ENCODE data around the gene ATP2A1. TPM values are rescaled to one million over a fixed set of nuclear protein-coding genes. Genes with fewer than 3 reads are reported as not detected.
"Not testable (repeated sequence)": the region's sequence is repeated elsewhere in the genome, so short reads cannot be mapped to it uniquely, and the experiment has no call there.

ATP2A1 gene
- total RNA-seq, 1 donor from 2014 or later = 64.1 TPM

GRCh38 chr16:28882551-28883160, 4.4 kb downstream of the ATP2A1 start:
- DNase-seq = no peak

- no peak for DNase-seq
Measured at GRCh38 chr16:28883221-28883996, 5.1 kb downstream of the ATP2A1 start.

DNA sequence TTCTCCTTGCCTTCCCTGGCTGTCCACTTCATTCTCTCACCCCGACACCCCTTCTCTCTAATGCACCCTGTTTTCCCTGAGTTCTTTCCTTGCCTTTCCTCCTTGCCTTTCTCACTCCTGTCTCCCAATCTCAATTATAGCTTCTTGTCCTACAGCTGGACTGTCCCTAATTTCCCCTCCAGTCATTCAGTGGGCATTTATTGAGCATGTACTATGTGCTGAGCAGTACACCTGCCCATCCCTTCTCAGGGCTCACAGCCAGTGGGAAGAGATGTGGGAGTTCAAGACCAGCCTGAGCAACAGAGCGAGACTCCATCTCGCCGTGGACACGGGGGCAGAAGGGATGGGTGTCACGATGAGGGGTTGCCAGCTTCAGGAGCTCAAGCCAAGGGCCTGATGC, 5.8 kb downstream of the ATP2A1 start:
- no peak for DNase-seq

GRCh38 chr16:28886945-28887344, 8.7 kb downstream of the ATP2A1 start:
- no peak for DNase-seq

GRCh38 chr16:28890355-28890754, 12.1 kb downstream of the ATP2A1 start:
- not testable (repeated sequence) for DNase-seq

GRCh38 chr16:28891964-28892890, 13.9 kb downstream of the ATP2A1 start:
- no peak for DNase-seq

DNA sequence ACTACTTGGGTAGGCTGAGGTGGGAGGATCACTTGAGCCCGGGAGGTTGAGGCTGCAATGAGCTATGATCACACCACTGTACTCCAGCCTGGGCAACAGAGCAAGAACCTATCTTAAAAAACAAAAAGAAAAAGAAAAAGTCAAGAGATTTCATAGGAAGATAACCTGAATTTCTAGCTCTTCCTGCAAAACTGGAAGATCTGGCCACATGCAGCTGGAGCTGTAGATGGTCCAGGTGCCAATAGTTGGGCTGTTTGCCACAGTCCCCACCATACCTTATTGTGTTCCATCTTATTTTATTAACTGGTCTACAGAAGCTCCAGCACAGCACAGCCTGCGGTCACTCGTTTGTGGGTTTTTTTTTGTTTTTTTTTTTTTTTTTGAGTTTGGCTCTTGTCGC, 15.0 kb downstream of the ATP2A1 start:
- no peak for DNase-seq

- no peak for DNase-seq
Measured at GRCh38 chr16:28895609-28896008, 17.3 kb downstream of the ATP2A1 start.

DNA sequence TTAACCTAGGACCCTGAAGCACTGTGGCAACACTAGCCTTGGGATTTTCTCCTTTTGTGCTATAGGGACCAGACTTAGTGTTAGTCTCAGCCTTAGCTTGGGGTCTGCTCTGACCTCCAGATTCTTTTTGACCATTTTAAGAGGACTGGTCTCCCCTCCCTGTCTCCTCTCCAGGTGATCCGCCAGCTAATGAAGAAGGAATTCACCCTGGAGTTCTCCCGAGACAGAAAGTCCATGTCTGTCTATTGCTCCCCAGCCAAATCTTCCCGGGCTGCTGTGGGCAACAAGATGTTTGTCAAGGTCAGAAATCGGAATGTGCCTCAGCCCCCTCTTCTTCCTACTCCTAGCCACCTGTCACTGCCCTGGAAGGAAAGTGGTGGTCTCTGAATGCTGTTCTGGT, 19.5 kb downstream of the ATP2A1 start:
- DNase-seq = no peak

DNA sequence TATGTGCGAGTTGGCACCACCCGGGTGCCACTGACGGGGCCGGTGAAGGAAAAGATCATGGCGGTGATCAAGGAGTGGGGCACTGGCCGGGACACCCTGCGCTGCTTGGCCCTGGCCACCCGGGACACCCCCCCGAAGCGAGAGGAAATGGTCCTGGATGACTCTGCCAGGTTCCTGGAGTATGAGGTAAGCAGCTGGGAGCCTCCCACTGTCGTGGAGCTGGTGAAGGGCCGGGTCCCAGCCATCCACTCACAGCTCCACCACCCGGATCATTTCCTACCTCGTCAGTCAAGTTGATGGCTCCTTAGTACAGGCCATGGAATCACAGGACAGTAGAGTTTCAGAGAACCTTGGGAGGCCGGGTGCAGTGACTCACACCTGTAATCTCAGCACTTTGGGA, 20.0 kb downstream of the ATP2A1 start:
- DNase-seq = no peak

DNA sequence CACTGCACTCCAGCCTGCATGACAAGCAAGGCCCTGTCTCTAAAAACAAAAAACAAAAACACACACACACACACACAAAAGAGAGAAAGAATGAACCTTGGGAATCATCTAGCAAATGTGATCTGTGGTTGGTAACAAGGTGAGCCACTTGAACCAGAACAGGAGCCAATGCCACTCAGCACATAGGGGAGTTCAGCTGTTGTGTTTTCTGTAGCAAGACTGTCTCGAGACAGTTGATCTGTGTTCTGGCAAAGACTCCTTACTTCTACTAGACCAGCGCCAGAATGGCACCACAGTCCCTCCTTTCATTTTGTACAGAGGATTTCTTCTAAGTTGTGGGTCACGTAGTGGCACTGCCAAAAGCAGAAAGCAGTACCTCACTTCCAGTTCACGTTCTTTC, 20.7 kb downstream of the ATP2A1 start:
- no peak for DNase-seq

- DNase-seq = no peak
Measured at GRCh38 chr16:28899882-28900590, 21.7 kb downstream of the ATP2A1 start.

GRCh38 chr16:28900601-28901000, 22.3 kb downstream of the ATP2A1 start:
- no peak for DNase-seq

DNA sequence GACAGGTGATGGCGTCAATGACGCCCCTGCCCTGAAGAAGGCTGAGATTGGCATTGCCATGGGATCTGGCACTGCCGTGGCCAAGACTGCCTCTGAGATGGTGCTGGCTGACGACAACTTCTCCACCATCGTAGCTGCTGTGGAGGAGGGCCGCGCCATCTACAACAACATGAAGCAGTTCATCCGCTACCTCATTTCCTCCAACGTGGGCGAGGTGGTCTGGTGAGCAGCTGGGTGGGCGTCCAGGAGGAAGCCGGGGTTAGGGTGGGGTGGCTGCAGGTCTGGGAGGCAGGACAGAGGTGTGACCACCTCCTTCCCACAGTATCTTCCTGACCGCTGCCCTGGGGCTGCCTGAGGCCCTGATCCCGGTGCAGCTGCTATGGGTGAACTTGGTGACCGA, 23.6 kb downstream of the ATP2A1 start:
- no peak for DNase-seq

DNA sequence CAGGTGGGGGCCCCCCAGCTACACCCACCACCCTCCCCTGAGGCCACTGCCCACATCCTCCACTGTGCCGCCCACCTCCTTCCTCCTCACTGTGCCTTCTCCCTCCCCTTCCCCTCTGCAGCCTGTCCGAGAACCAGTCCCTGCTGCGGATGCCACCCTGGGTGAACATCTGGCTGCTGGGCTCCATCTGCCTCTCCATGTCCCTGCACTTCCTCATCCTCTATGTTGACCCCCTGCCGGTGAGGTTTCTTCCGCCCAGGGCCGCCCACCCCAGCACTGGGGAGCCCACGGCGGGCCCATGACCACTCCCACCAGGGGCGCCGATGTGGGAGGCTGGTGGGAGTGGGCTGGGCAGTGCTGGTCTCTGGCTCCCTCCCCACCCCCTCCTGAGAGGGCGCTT, 24.6 kb downstream of the ATP2A1 start:
- no peak for DNase-seq

DNA sequence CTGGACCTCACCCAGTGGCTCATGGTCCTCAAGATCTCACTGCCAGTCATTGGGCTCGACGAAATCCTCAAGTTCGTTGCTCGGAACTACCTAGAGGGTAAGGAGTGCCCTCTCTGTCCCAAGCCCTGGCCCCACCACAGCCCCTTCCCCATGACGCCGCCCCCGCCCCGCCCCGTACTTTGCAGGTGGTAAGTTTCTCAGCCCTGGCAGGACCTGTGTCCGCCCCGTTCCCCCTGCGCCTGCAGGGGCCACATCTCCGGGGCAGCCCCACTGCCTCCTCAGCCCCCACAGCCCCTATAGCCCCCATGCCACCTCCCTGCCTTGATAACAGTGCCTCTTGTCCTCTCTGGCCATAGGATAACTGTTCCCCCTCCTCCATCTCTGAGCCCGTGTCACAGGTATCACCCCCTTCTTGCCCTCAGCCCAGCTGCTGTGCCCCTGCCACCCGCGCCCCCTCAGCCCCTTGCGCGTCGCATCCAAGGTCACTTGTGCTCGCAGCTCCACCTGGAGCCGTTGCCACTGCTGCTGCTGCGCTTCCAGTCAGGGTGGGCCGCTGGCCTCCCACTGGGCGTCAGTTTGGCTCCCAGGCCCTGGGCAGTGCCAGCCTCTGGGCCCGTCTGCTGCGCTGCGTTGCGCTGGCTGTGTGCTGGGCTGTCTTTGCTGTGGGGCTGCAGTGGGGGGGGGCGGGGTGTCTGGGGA, 25.2 kb downstream of the ATP2A1 start:
- no peak for DNase-seq

DNA sequence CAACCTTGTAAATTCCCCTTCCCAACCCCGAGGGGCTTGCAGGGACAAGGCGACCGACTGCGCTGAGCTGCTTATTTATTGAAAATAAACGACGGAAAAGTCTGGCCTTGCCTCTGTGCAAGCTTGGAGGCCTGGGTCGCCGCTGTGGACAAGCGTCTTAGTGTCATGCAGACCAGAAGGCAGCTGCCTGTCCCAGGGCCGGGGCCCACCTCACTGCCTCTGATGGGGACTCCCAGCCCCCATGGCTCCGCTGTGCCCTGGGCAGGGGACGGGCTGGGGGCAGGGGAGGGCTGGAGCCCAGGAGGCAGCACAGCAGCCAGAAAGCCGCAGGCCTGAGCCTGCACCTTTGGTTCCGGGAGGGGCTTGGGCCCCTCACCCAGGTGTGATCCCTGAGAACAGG, 26.1 kb downstream of the ATP2A1 start:
- DNase-seq = no peak

- DNase-seq = no peak
Measured at GRCh38 chr16:28904828-28905227, 26.5 kb downstream of the ATP2A1 start.

DNA sequence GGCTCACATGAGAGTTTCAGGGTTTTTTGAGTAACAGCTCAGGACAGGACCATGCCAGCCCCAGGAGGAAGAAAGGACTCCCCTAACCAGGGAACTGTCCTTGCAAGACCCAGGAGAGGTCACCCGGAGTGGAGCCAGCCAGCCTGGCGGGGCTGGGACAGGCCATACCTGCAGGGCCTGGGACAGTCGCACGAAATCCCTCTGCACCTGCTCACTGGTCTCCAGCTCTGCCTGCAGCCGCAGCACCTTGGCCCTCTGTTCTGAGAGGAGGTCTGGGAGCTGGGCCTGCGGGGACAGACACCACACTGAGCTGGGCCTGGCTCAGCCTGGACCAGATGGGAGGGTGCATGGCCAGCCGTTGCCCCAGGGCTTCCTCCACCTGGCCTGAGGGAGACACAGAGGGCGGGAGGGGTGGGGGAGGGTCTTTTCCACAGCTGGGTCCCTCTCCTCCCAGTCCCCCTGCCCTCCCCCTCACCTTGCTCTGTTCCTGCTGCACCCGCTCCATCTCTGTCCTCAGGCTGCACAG, 27.0 kb downstream of the ATP2A1 start:
- no peak for DNase-seq

DNA sequence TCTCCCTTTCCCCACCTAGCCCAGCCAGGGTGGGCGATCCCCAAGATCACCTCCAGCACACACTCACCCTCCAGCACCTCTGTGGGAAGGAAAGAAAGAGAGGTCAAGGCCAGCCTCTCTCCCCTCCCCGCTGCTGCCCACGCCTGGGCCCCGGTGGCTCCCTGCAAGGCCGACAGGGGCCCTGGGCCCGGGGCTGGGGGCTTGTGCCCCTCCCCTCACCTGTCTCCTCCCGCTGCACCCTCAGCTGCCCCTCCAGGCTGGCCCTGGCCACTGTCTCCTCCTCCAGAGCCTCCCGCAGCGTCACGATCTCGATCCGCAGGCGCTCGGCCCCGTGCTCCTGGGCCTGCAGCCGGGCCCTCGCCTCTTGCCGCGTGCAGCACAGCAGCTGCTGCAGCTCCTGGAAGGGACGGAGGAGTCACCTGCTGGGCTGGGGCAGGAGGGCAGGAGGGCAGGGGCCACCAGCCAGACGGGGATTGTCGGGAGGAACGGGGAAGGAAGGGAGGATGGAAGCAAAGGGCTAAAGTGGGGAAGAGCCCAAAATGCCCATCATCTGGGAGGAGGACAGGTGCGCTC, 27.6 kb downstream of the ATP2A1 start:
- no peak for DNase-seq

Data from skin of body (tissue), 2 donors.